GM12878 (cell line): ENCODE measurements around the gene ASPHD1. TPM values are rescaled to one million over a fixed set of nuclear protein-coding genes. Genes with fewer than 3 reads are reported as not detected.

ENCODE experiments used
- ATAC-seq: fragments of 200-7000 bp; cut with Tn5 transposase; 3 replicates; pipeline ENCODE4 v1.9.1; 2020; ENCODE audit warnings: mild to moderate bottlenecking, moderate library complexity
- BruUV-seq: library from RNA; stranded (reverse); fragments of 400-500 nt; replicated peaks from 2 replicates; lab custom pipeline; 2021; lab: Mats Ljungman, UMichigan
- CTCF ChIA-PET: fragments of 300-600 bp; sonication (Branson Sonifier 250); formaldehyde crosslinking; extraction: SDS; loops from one replicate; lab custom pipeline; 2021; ENCODE audit warnings: inconsistent platforms; lab: Yijun Ruan, JAX
- POLR2A ChIA-PET: fragments of 350-600 bp; formaldehyde crosslinking; extraction: SDS; loops from one replicate; lab custom pipeline; 2021; ENCODE audit warnings: inconsistent platforms; lab: Charles Lee
- RAD21 ChIA-PET: fragments of 300-600 bp; sonication (Branson Sonifier 250); formaldehyde crosslinking; loops from one replicate; lab custom pipeline; 2023; ENCODE audit warnings: antibody characterized with exemption; ENCODE audit not compliant: unreplicated experiment; lab: Charles Lee
- SMC1A ChIA-PET: fragments of 300-600 bp; sonication (Branson Sonifier 250); formaldehyde crosslinking; loops from one replicate; lab custom pipeline; 2023; ENCODE audit not compliant: unreplicated experiment, uncharacterized antibody; lab: Charles Lee
- DNase-seq: peaks from one replicate; pipeline ENCODE4 v3.0.0-alpha.2; 2011; ENCODE audit warnings: low read depth, low spot score
- FAIRE-seq: peaks from 3 replicates; lab custom pipeline; 2011; peaks lifted over from hg19 to GRCh38; lab: Jason Lieb, UNC
- H2AFZ ChIP-seq: 2 replicates; pipeline ENCODE4 v1.6.0; 2011; ENCODE audit warnings: low read depth, low read length, control low read depth; ENCODE audit not compliant: control insufficient read depth
- H3K27ac ChIP-seq: 2 replicates; pipeline ENCODE4 v1.5.1; 2011; ENCODE audit warnings: control low read depth; ENCODE audit not compliant: control insufficient read depth, insufficient read depth
- H3K27me3 ChIP-seq, 2 experiments: replicated peaks in 1 of 2; 2 replicates each; pipeline versions ENCODE4 v1.6.0 to v1.6.1; 2011; ENCODE audit warnings: low read length in 1 of 2; ENCODE audit not compliant: control insufficient read depth in 2 of 2, insufficient read depth in 2 of 2
- H3K36me3 ChIP-seq, 2 experiments: 2 replicates each; pipeline ENCODE4 v1.5.1; 2011; ENCODE audit warnings: low read length in 1 of 2; ENCODE audit not compliant: control insufficient read depth in 2 of 2, insufficient read depth in 2 of 2
- H3K4me1 ChIP-seq: 2 replicates; pipeline ENCODE4 v1.6.1; 2011; ENCODE audit warnings: mild to moderate bottlenecking, low read length, moderate library complexity, mixed read lengths; ENCODE audit not compliant: control insufficient read depth, insufficient read depth
- H3K4me2 ChIP-seq: 2 replicates; pipeline ENCODE4 v1.6.0; 2011; ENCODE audit warnings: control low read depth; ENCODE audit not compliant: control insufficient read depth, insufficient read depth
- H3K4me3 ChIP-seq: fragments of 200-600 bp; sonication (generic); 2 replicates; pipeline ENCODE4 v1.5.1; 2016
- H3K79me2 ChIP-seq: 2 replicates; pipeline ENCODE4 v1.6.0; 2011; ENCODE audit warnings: low read length; ENCODE audit not compliant: control insufficient read depth, insufficient read depth
- H3K9ac ChIP-seq: 2 replicates; pipeline ENCODE4 v1.8.0; 2011; ENCODE audit warnings: low read length, control low read depth, mixed read lengths; ENCODE audit not compliant: control insufficient read depth, insufficient read depth
- H3K9me3 ChIP-seq: replicated peaks from 3 replicates; pipeline ENCODE4 v1.5.1; 2011; ENCODE audit warnings: mild to moderate bottlenecking, low read length; ENCODE audit not compliant: control insufficient read depth, insufficient read depth
- H4K20me1 ChIP-seq: 2 replicates; pipeline ENCODE4 v1.6.0; 2011; ENCODE audit not compliant: control insufficient read depth, insufficient read depth
- ASH2L ChIP-seq: fragments of 300-600, 200-600 bp; sonication (generic); IDR thresholded peaks from 2 replicates; pipeline ENCODE4 v1.6.1; 2017; ENCODE audit warnings: low read depth, mild to moderate bottlenecking, borderline replicate concordance
- CHD2 ChIP-seq: IDR thresholded peaks from 2 replicates; pipeline ENCODE4 v1.6.1; 2011; ENCODE audit warnings: low read depth, low read length, improper control_type of control experiment, borderline replicate concordance
- EED ChIP-seq: sonication (generic); IDR thresholded peaks from 2 replicates; pipeline ENCODE4 v1.6.1; 2016; ENCODE audit warnings: antibody characterized with exemption, low read depth
- EP300 ChIP-seq, 2 experiments: fragments of 150-350 bp in 1 of 2; IDR thresholded peaks; 2 replicates each; pipeline ENCODE4 v1.6.1; 2011 to 2012; ENCODE audit warnings: low read depth in 2 of 2, low read length in 2 of 2, borderline replicate concordance in 1 of 2, improper control_type of control experiment in 1 of 2, inconsistent platforms in 1 of 2; ENCODE audit not compliant: control insufficient read depth in 1 of 2
- JUND ChIP-seq: IDR thresholded peaks from 2 replicates; pipeline ENCODE4 v1.6.1; 2012; ENCODE audit warnings: low read depth, mild to moderate bottlenecking, low read length, improper control_type of control experiment, moderate library complexity
- MAX ChIP-seq: IDR thresholded peaks from 2 replicates; pipeline ENCODE4 v1.6.1; 2012; ENCODE audit warnings: low read depth, low read length, improper control_type of control experiment
- RCOR1 ChIP-seq: conservative IDR thresholded peaks from 2 replicates; pipeline ENCODE4 v1.6.1; 2012; ENCODE audit warnings: low read depth, low read length, improper control_type of control experiment
- RFX5 ChIP-seq: IDR thresholded peaks from 2 replicates; pipeline ENCODE4 v1.6.1; 2011; ENCODE audit warnings: low read depth, low read length, improper control_type of control experiment
- SREBF1 ChIP-seq: IDR thresholded peaks from 2 replicates; pipeline ENCODE4 v1.6.1; 2012; ENCODE audit warnings: mild to moderate bottlenecking, low read length
- ZNF24 ChIP-seq: fragments of 450-650 bp; IDR thresholded peaks from 2 replicates; pipeline ENCODE4 v1.6.1; 2017; ENCODE audit warnings: antibody characterized with exemption, mild to moderate bottlenecking
- ZNF592 ChIP-seq: fragments of 450-650 bp; IDR thresholded peaks from 2 replicates; pipeline ENCODE4 v1.6.1; 2017; ENCODE audit warnings: mild to moderate bottlenecking, moderate library complexity
- WGBS: methylation state at CpG from one replicate; pipeline ENCODE4 v1.1.6; 2016; ENCODE audit warnings: low lambda C conversion rate; ENCODE audit not compliant: insufficient replicate concordance, insufficient coverage; ENCODE audit errors: missing lambda C conversion rate; 5-methylcytosine and 5-hydroxymethylcytosine counted together
- in situ Hi-C: fragments of 300-500 bp; cut with MboI; formaldehyde crosslinking; loops from 9 replicates; pipeline ENCODE4 v1.14.3; 2018; ENCODE audit warnings: mixed read lengths
- intact Hi-C: fragments of 100-400 bp; cut with micrococcal nuclease; formaldehyde crosslinking; loops from one replicate; pipeline ENCODE4 v1.14.2; 2022; ENCODE audit not compliant: unreplicated experiment
- polyA plus RNA-seq, 11 experiments: library from polyadenylated mRNA; depleted of rRNA in 4 of 11; unstranded in 6 of 11; stranded (reverse) in 5 of 11; fragments of >200 nt; fragmentation: Nextera tagmentation in 4 of 11; fragmentation: Illumina TruSeq in 1 of 11; extraction: Ambion mirVana in 4 of 11; extraction: Trizol in 1 of 11; gene quantifications; 1 replicate in 1 of 11; 2 replicates in 10 of 11; pipeline versions ENCODE4 v1.2.1 to v1.2.3, GENCODE V29; 2011 to 2016; ENCODE audit warnings: inconsistent platforms in 2 of 11, missing spikeins in 2 of 11, low read depth in 1 of 11
- total RNA-seq, 4 experiments: library from RNA; depleted of rRNA in 3 of 4; stranded (reverse); fragments of >200 nt in 3 of 4; fragmentation: Illumina TruSeq in 1 of 4; extraction: Trizol in 1 of 4; gene quantifications; 2 replicates each; pipeline versions ENCODE4 v1.2.1 to v1.2.3, GENCODE V29; 2013 to 2021

ASPHD1 gene
- total and polyA plus RNA-seq, 10 of the 15 experiments (the other 5 are each of a cell fraction or from before 2014, with no cell fraction given) = not detected

DNA sequence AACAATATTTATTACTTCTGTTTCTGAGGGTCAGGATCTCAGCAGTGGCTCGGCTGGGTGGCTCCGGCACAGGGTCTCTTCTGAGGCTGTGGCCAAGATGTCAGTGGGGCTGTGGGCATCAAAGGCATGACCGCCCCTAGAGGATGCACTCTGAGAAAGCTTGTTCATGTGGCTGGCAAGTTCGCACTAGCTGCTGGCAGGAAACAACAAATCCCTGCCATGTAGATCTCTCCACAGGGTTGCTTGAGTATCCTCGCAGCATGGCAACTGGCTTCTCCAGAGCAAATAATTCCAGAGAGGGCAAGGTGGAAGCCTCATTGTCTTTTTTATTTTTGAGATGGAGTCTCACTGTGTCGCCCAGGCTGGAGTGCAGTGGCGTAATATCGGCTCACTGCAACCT lies 13.2 kb downstream of the ASPHD1 start:
- RAD21 ChIA-PET = no interaction called here
- SMC1A ChIA-PET = interaction anchor here (0.6 kb wide), 1 partner anchor 106 kb away, joined by 3 read pairs; no protein-coding TSS in a partner anchor
- TF ChIP-seq JUND (no peak), EED (no peak), ZNF24 (no peak)
- TF ChIP-seq, all 136 proteins: peak for 0
- H3K9me3 ChIP-seq = no peaks in the 10 kb centered on the region
- DNase-seq (no peak), ATAC-seq (no peak), FAIRE-seq (no peak)
- no peak overlapping the region for H3K4me3 ChIP-seq
- BruUV-seq = no TSS peak
- no peaks in the 10 kb centered on the region for H3K79me2 ChIP-seq
- no peaks in the 10 kb centered on the region for H4K20me1 ChIP-seq
- 94% methylated on average over 8 of the region's 8 CpGs for WGBS
- H3K9ac ChIP-seq = no peak overlapping the region
- peaks cover 0 to 2% of the 10 kb centered on the region in 2 experiments; a peak in 2 of 4 replicates for H3K36me3 ChIP-seq
- H3K27me3 ChIP-seq = no peaks in the 10 kb centered on the region
- in situ Hi-C loops = no loop called here
- POLR2A ChIA-PET = interaction anchor here (1.6 kb wide), 1 partner anchor 13 kb away, joined by 4 read pairs; no protein-coding TSS in a partner anchor
- no peak overlapping the region for H3K4me2 ChIP-seq
- no peak overlapping the region for H2AFZ ChIP-seq
- CTCF ChIA-PET = no interaction called here
- intact Hi-C loops = no loop called here
- H3K4me1 ChIP-seq = no peaks in the 10 kb centered on the region
- no peak overlapping the region for H3K27ac ChIP-seq

DNA sequence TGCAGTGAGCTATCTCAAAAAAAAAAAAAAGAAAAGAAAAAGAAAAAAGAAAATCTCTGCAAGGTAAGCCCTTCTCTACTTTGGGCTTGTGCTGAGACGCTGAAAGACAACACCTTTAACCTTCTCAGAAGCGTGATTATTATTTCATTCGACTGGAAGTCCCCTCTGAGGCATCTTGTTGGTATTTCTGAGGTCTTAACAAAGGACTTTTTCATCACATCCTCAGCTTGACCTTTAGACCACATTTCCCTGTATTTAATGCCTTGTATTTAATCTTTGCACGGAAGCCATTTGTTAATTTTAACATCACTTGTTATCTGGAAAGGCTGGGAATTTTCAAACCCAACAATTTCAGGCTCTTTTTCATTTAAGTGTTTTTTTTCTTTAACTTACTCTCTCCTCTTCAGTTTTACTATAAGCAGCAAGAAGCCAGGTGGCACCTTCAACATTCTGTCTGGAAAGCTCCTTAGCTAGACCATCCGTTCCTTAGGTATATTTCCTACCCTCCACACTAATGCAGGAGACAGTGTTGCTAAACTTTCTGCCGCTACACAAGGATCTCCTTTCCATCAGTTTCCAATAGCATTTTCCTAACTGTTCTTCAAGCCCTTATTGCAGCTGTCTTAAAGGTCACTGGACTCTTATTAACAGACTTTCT lies 15.4 kb downstream of the ASPHD1 start:
- Histone ChIP-seq H3K36me3 (peaks cover 0 to 2% of the 10 kb centered on the region in 2 experiments; a peak in 2 of 4 replicates), H3K79me2 (no peaks in the 10 kb centered on the region), H3K27ac (no peak overlapping the region), H4K20me1 (no peaks in the 10 kb centered on the region), H2AFZ (no peak overlapping the region), H3K9ac (no peak overlapping the region), H3K4me3 (no peak overlapping the region), H3K4me1 (no peaks in the 10 kb centered on the region), H3K27me3 (no peaks in the 10 kb centered on the region), H3K4me2 (no peak overlapping the region), H3K9me3 (no peaks in the 10 kb centered on the region)
- intact Hi-C loops (no loop called here), in situ Hi-C loops (no loop called here)
- WGBS = over 99% methylated on average over 6 of the region's 6 CpGs
- FAIRE-seq (no peak), ATAC-seq (no peak), DNase-seq (no peak)
- RAD21 ChIA-PET = interaction anchor here (1.5 kb wide), 1 partner anchor 116 kb away, joined by 3 read pairs; no protein-coding TSS in a partner anchor
- SMC1A ChIA-PET = interaction anchor here (2.0 kb wide), 1 partner anchor 16 kb away, joined by 4 read pairs; the partner anchor contains the start of gene ASPHD1
- POLR2A ChIA-PET = interaction anchor here (0.6 to 1.7 kb wide), 4 partner anchors 10 to 1009 kb away, joined by 3 to 11 read pairs (median 4); partner anchors contain the start of gene KCTD13
- TSS peak; percentile 39 for BruUV-seq
- CTCF ChIA-PET = interaction anchor here (1.2 to 2.5 kb wide), 2 partner anchors 46 to 116 kb away, joined by 5 to 7 read pairs; partner anchors contain the start of gene TMEM219
- no peak for TF ChIP-seq EP300 (IDR thresholded peaks at IDR 0.05; ENCODE audit: borderline replicate concordance in 1 of 2, control insufficient read depth in 1 of 2, low read depth in 2 of 2, low read length in 2 of 2)
- no peak for TF ChIP-seq RCOR1
- TF ChIP-seq MAX = no peak
- no peak for TF ChIP-seq CHD2
- TF ChIP-seq RFX5 = no peak
- TF ChIP-seq SREBF1 = no peak
- TF ChIP-seq ZNF592 = no peak
- no peak for TF ChIP-seq ASH2L
